ENCODE results near the gene PRKAG2. TPM values are rescaled to one million over a fixed set of nuclear protein-coding genes. Genes with fewer than 3 reads are reported as not detected.

Gene PRKAG2
- total RNA-seq, 1 experiment from 2014 or later = 23.9 TPM

- H3K9me3 ChIP-seq (ENCODE audit: low read length) = no peaks in the 10 kb centered on the region
- no peaks in the 10 kb centered on the region for H3F3A ChIP-seq (ENCODE audit: low read length, unreplicated experiment)
- H3K79me2 ChIP-seq (ENCODE audit: low read length) = peaks cover 61% of the 10 kb centered on the region
- H4K20me1 ChIP-seq (ENCODE audit: low read length) = 0 out of 2 replicates have a peak, but pooled peaks cover 3% of the 10 kb centered on the region
- H3K4me1 ChIP-seq (ENCODE audit: insufficient read depth, low read length) = peaks cover 18% of the 10 kb centered on the region
- no peak for DNase-seq
- no peak for TF ChIP-seq EZH2phosphoT487 (IDR thresholded peaks at IDR 0.05; ENCODE audit: borderline replicate concordance, low read length)
- no peak for TF ChIP-seq EZH2 (IDR thresholded peaks at IDR 0.05; ENCODE audit: low read length, unreplicated experiment)
- no peak for TF ChIP-seq CTCF (conservative IDR thresholded peaks at IDR 0.05; ENCODE audit: low read depth, low read length)
- peak overlapping the region; percentile 94 for H3K4me2 ChIP-seq (ENCODE audit: low read length)
- H3K9ac ChIP-seq (ENCODE audit: low read length) = peak overlapping the region; percentile 72
- ChIA-PET CTCF (interaction anchor here (0.7 kb wide), 1 partner anchor 110 kb away, joined by 3 read pairs; no protein-coding TSS in a partner anchor), POLR2A (ENCODE audit: unreplicated experiment) (interaction anchor here (0.7 kb wide), 1 partner anchor 30 kb away, joined by 4 read pairs; no protein-coding TSS in a partner anchor)
- H3K27ac ChIP-seq (ENCODE audit: low read length) = no peak overlapping the region
- no peaks in the 10 kb centered on the region for H3K27me3 ChIP-seq (ENCODE audit: low read length)
- H3K36me3 ChIP-seq (ENCODE audit: low read depth, low read length) = no peaks in the 10 kb centered on the region
- intact Hi-C loops (cut with micrococcal nuclease) = loop anchor here (2.0 kb wide), 1 partner anchor 32 kb away; no protein-coding TSS in a partner anchor
- peak overlapping the region; percentile 96 for H3K4me3 ChIP-seq (ENCODE audit: low read length)
- BruUV-seq (replicated peaks) = no TSS peak
- no peaks in the 10 kb centered on the region for H3K9me2 ChIP-seq (replicated peaks; ENCODE audit: low read length)
- no peak overlapping the region for H2AFZ ChIP-seq (ENCODE audit: low read length)
- no peak for ATAC-seq
Measured at GRCh38 chr7:151630358-151630757, 246.6 kb downstream of the PRKAG2 start.

- Histone ChIP-seq H3K27ac (ENCODE audit: low read length) (no peak overlapping the region), H2AFZ (ENCODE audit: low read length) (no peak overlapping the region), H3K36me3 (ENCODE audit: low read depth, low read length) (no peaks in the 10 kb centered on the region), H3K79me2 (ENCODE audit: low read length) (peaks cover 66% of the 10 kb centered on the region), H3F3A (ENCODE audit: low read length, unreplicated experiment) (no peaks in the 10 kb centered on the region), H3K4me3 (ENCODE audit: low read length) (peak overlapping the region; percentile 96; the same call in 1 of the 2 replicates), H3K9me3 (ENCODE audit: low read length) (no peaks in the 10 kb centered on the region), H4K20me1 (ENCODE audit: low read length) (0 out of 2 replicates have a peak, but pooled peaks cover 3% of the 10 kb centered on the region), H3K9me2 (replicated peaks; ENCODE audit: low read length) (no peaks in the 10 kb centered on the region), H3K4me2 (ENCODE audit: low read length) (peak overlapping the region; percentile 94), H3K27me3 (ENCODE audit: low read length) (no peaks in the 10 kb centered on the region), H3K4me1 (ENCODE audit: insufficient read depth, low read length) (peaks cover 16% of the 10 kb centered on the region; the same call in 1 of the 2 replicates), H3K9ac (ENCODE audit: low read length) (no peak overlapping the region)
- POLR2A ChIA-PET (ENCODE audit: unreplicated experiment) = no interaction called here
- CTCF ChIA-PET = no interaction called here
- DNase-seq (no peak), ATAC-seq (no peak)
- BruUV-seq (replicated peaks) = no TSS peak
- TF ChIP-seq CTCF (conservative IDR thresholded peaks at IDR 0.05; ENCODE audit: low read depth, low read length) (no peak), EZH2 (IDR thresholded peaks at IDR 0.05; ENCODE audit: low read length, unreplicated experiment) (no peak), EZH2phosphoT487 (IDR thresholded peaks at IDR 0.05; ENCODE audit: borderline replicate concordance, low read length) (no peak)
- intact Hi-C loops (cut with micrococcal nuclease) = loop anchor here (2.0 kb wide), 1 partner anchor 31 kb away; no protein-coding TSS in a partner anchor
Measured at GRCh38 chr7:151629713-151630272, 247.1 kb downstream of the PRKAG2 start.

Data from PC-3 (cell line).